ENCODE results near the gene CDC42BPG.

The CDC42BPG gene

GRCh38 chr11:64803158-64803845 lies 41.2 kb downstream of the CDC42BPG start, which contains the start of gene MAP4K2:
Gene MAP4K2 (minus strand): TSS chr11:64803214. CDS start chr11:64803149, 65 bp downstream.
- TF ChIP-seq, protein P1, sequence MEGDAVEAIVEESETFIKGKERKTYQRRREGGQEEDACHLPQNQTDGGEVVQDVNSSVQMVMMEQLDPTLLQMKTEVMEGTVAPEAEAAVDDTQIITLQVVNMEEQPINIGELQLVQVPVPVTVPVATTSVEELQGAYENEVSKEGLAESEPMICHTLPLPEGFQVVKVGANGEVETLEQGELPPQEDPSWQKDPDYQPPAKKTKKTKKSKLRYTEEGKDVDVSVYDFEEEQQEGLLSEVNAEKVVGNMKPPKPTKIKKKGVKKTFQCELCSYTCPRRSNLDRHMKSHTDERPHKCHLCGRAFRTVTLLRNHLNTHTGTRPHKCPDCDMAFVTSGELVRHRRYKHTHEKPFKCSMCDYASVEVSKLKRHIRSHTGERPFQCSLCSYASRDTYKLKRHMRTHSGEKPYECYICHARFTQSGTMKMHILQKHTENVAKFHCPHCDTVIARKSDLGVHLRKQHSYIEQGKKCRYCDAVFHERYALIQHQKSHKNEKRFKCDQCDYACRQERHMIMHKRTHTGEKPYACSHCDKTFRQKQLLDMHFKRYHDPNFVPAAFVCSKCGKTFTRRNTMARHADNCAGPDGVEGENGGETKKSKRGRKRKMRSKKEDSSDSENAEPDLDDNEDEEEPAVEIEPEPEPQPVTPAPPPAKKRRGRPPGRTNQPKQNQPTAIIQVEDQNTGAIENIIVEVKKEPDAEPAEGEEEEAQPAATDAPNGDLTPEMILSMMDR (IDR thresholded peaks at IDR 0.05; ENCODE audit: insufficient read depth, low read length, missing control alignments), result peak; percentile 38
- no peak for DNase-seq (ENCODE audit: low read depth, low spot score)
- H3K4me3 ChIP-seq (ENCODE audit: low read depth, low read length), result peak within 1 kb of the TSS; percentile 75
- ChIA-PET CTCF (interaction anchor here (0.7 to 2.6 kb wide), 12 partner anchors 10 to 310 kb away, joined by 3 to 16 read pairs (median 4); no protein-coding TSS in a partner anchor), POLR2A (interaction anchor here (0.5 kb wide), 1 partner anchor 24 kb away, joined by 4 read pairs; no protein-coding TSS in a partner anchor)

DNA sequence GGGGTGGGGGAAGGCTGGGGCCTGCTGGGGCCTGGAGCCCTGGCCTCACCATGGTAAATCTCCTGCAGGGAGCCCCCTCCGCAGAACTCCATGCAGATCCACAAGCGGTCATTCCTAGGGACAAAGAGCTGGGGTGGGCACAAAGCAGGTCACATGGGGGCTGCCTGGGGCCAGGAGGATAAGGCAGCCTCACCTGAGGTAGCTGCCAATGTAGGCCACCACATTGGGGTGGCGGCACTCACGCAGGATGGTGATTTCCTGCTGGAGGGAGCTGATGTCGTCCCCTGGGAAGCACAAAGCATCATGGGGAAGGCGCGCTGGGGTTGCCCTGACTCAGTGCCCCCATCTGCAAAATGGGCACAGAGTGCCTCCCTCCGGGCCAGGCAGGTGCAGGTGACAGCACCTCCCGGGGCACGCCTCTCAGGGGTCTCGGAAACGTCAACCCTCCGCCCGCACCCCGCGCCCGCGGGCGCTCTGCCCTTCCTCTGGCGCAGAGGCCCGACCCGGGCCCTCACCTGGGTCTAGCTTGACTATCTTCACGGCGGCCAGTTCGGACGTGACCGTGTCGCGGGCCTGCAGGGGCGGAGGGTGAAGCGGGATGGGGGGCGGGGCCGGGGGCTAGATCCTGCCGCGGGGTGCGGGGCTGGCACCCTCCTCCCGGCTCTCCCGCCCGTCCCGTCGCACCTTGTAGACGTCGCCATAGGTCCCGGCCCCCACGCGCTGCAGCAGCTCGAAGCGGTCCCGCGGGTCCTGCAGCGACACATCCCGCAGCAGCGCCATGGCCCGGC lies 41.9 kb downstream of the CDC42BPG start:
- ChIA-PET POLR2A (interaction anchor here (0.6 kb wide), 1 partner anchor 532 kb away, joined by 3 read pairs; no protein-coding TSS in a partner anchor), CTCF (interaction anchor here (0.9 to 2.6 kb wide), 10 partner anchors 9 to 116 kb away, joined by 3 to 16 read pairs (median 4); no protein-coding TSS in a partner anchor)
- peak overlapping the region; percentile 66 for H3K4me3 ChIP-seq (ENCODE audit: low read depth, low read length)
- DNase-seq (ENCODE audit: low read depth, low spot score), result no peak
- TF ChIP-seq, protein P1 (IDR thresholded peaks at IDR 0.05; ENCODE audit: insufficient read depth, low read length, missing control alignments), result no peak

GRCh38 chr11:64801561-64802369 lies 42.7 kb downstream of the CDC42BPG start:
- POLR2A ChIA-PET, result no interaction called here
- no peak for DNase-seq (ENCODE audit: low read depth, low spot score)
- CTCF ChIA-PET, result interaction anchor here (0.9 to 2.6 kb wide), 7 partner anchors 8 to 93 kb away, joined by 3 to 16 read pairs (median 4); no protein-coding TSS in a partner anchor
- H3K4me3 ChIP-seq (ENCODE audit: low read depth, low read length), result peak overlapping the region; percentile 66
- TF ChIP-seq, protein P1 (IDR thresholded peaks at IDR 0.05; ENCODE audit: insufficient read depth, low read length, missing control alignments), result no peak

- POLR2A ChIA-PET, result no interaction called here
- CTCF ChIA-PET, result interaction anchor here (2.6 kb wide), 1 partner anchor 13 kb away, joined by 8 read pairs; no protein-coding TSS in a partner anchor
- TF ChIP-seq, protein P1 (IDR thresholded peaks at IDR 0.05; ENCODE audit: insufficient read depth, low read length, missing control alignments), result no peak
- H3K4me3 ChIP-seq (ENCODE audit: low read depth, low read length), result no peak overlapping the region
- DNase-seq (ENCODE audit: low read depth, low spot score), result no peak
Measured at GRCh38 chr11:64801158-64801464, 43.3 kb downstream of the CDC42BPG start.

DNA sequence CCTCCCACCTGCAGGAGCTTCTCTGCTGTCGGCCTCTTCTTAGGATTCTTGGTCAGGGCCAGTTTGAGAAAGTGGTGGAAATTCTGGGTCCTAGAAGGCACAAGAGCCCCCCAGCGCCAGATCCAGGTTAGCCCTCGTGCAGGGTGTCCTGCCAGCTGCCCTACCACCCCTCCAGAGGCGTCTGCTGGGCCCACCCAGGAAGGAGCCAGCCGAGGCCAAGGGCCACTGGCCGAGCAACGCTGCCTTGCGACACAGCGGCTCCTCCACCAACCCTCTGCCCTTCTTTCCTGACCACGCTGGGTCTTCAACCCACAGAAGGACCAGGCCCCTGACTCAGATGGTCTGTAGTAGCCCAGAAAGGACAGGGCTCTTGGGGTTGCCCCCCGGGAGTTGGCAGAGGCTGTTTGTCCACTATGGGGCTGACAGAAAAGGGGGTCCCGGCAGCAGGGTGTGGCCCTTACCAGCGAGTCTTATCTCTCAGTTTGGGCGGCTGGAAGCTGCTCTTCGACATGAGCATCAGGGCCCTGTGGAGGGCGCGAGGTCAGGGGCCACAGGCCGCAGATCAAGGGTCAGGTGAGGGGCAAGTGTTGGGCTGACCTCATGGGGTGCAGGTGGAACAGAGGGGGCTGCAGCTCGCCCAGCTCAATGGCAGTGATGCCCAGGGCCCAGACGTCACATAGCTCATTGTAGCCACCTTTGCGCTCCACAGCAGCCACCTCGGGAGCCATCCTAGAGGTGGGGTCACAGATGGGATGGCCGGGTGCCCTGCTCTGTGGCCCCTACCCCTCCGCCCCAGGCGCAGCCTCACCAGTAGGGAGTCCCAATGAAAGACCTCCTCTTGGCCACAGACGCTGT lies 43.9 kb downstream of the CDC42BPG start:
- ChIA-PET CTCF (interaction anchor here (0.9 to 2.6 kb wide), 4 partner anchors 9 to 196 kb away, joined by 3 to 8 read pairs (median 3); partner anchors contain the start of gene BATF2), POLR2A (interaction anchor here (1.3 kb wide), 1 partner anchor 22 kb away, joined by 4 read pairs; the partner anchor contains the start of gene SF1)
- no peak overlapping the region for H3K4me3 ChIP-seq (ENCODE audit: low read depth, low read length)

More for the DNA sequence above, 43.9 kb downstream of the CDC42BPG start:
- DNase-seq (ENCODE audit: low read depth, low spot score), result no peak
- TF ChIP-seq, protein P1 (IDR thresholded peaks at IDR 0.05; ENCODE audit: insufficient read depth, low read length, missing control alignments), result no peak
